BLaER1 (cell line): ENCODE data around the gene ELOF1.
A peak's percentile ranks its signal among the peaks of the same experiment; 100 is the strongest.

Source experiments
- H3K27ac ChIP-seq: shearing (Covaris generic); formaldehyde crosslinking; 2 replicates; pipeline ENCODE4 v1.8.1; 2022
- H3K27me3 ChIP-seq: shearing (Covaris generic); formaldehyde crosslinking; 2 replicates; pipeline ENCODE4 v1.8.1; 2022
- H3K36me3 ChIP-seq: shearing (Covaris generic); formaldehyde crosslinking; 2 replicates; pipeline ENCODE4 v1.8.1; 2022
- H3K4me1 ChIP-seq: shearing (Covaris generic); formaldehyde crosslinking; 2 replicates; pipeline ENCODE4 v1.8.1; 2022
- H3K4me2 ChIP-seq: shearing (Covaris generic); formaldehyde crosslinking; 2 replicates; pipeline ENCODE4 v1.8.1; 2022
- H3K4me3 ChIP-seq: shearing (Covaris generic); formaldehyde crosslinking; 2 replicates; pipeline ENCODE4 v1.8.1; 2022
- H3K9ac ChIP-seq: shearing (Covaris generic); formaldehyde crosslinking; 2 replicates; pipeline ENCODE4 v1.8.1; 2022
- H3K9me3 ChIP-seq: shearing (Covaris generic); formaldehyde crosslinking; 2 replicates; pipeline ENCODE4 v1.8.1; 2022
- H4K20me1 ChIP-seq: shearing (Covaris generic); formaldehyde crosslinking; 2 replicates; pipeline ENCODE4 v1.8.1; 2022
- Cebpa-rat ChIP-seq: shearing (Covaris generic); IDR thresholded peaks from 2 replicates; pipeline ENCODE4 v1.8.1; 2022

The ELOF1 gene

DNA sequence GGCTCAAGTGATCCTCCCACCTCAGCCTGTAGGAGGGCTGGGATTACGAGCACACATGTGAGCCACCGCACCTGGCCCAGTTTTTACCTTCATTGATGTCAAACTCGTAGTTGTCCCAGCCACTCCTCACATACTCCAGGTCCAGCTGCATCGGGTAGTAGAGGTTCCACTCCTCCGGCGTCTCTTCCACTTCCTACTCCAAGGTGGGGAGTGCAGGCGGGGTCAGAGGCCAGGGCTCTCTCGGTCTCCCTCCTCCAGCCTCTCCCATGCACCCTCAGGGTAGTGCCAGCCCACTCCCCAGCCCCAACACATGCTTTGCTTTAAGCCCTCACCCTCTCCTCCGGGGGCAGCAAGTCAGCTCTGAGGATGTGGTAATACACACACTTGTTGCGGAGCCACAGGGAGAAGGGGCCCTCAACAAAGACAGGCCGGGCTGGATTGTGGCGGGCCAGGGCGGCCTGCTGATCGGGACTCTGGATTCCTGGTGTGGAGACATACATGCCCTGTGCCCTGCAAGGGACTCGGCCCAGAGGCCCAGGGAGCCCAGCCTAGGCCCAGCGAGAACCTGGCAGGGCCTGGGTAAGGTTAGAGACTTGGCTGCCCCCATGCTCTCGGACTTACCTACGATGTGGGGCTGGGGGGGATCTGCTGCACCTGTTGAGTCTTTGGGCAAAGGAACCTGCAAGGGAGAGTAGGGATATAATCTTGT, 51.5 kb downstream of the ELOF1 start:
- peaks cover 24% of the 10 kb centered on the region for H3K4me1 ChIP-seq
- no peaks in the 10 kb centered on the region for H3K9me3 ChIP-seq
- H3K36me3 ChIP-seq = peaks cover 38% of the 10 kb centered on the region
- H3K4me2 ChIP-seq = no peak overlapping the region
- no peaks in the 10 kb centered on the region for H3K27me3 ChIP-seq
- no peak overlapping the region for H3K4me3 ChIP-seq
- no peak overlapping the region for H3K27ac ChIP-seq
- H4K20me1 ChIP-seq = no peaks in the 10 kb centered on the region; the same call in 1 of the 2 replicates
- no peak for TF ChIP-seq Cebpa-rat
- no peak overlapping the region for H3K9ac ChIP-seq

DNA sequence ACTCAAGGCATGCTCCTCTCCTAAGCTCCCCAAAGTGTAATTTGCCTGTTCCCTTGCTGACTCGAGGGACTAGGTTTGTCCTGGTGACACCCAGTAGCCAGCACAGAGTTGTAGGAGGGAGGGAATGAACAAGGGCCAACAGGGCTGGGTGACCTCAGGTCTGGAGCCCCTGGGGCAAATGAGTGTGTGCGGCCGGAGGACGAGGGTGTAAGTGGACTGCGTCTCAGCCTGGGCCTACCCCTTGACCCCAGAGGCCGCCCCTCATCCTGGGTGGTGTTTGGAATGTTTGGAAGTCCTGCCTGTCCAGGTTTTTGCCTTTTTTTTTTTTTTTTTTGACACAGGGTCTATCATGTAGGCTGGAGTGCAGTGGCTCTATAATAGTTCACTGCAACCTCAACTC, 52.1 kb downstream of the ELOF1 start:
- no peaks in the 10 kb centered on the region for H3K27me3 ChIP-seq
- H3K36me3 ChIP-seq = peaks cover 33% of the 10 kb centered on the region
- no peak overlapping the region for H3K9ac ChIP-seq
- no peaks in the 10 kb centered on the region for H3K9me3 ChIP-seq
- H3K4me2 ChIP-seq = peak overlapping the region; percentile 85
- H3K4me3 ChIP-seq = no peak overlapping the region
- no peak overlapping the region for H3K27ac ChIP-seq
- H4K20me1 ChIP-seq = no peaks in the 10 kb centered on the region; the same call in 1 of the 2 replicates
- peaks cover 24% of the 10 kb centered on the region for H3K4me1 ChIP-seq
- no peak for TF ChIP-seq Cebpa-rat

DNA sequence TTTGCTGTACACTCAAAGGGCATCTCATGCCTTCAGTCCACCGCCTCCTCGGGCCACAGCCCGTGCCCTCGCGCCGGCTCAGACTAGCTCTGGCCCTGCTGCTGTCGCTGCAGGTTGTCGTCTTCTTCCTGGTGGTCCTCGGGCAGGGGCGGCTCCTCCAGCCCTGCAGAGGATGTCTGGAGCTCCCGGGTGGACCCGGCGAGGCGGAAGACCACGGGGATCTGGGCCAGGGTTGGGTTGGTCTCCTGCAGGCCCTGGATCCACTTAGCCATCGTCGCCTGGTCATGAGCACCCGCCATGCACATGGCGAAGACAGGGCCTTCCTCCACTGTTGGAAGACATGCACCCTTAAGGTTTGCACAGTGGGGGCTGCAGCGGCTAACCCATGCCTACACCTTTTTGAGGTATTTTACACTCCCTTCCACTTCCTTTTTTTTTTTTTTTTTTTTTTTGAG, 52.9 kb downstream of the ELOF1 start:
- Histone ChIP-seq H3K4me3 (peak overlapping the region; percentile 92), H3K27me3 (no peaks in the 10 kb centered on the region), H3K9me3 (no peaks in the 10 kb centered on the region), H3K9ac (peak overlapping the region; percentile 90), H3K4me1 (peaks cover 24% of the 10 kb centered on the region), H3K27ac (peak overlapping the region; percentile 91), H3K4me2 (peak overlapping the region; percentile 85), H3K36me3 (peaks cover 33% of the 10 kb centered on the region), H4K20me1 (no peaks in the 10 kb centered on the region; the same call in 1 of the 2 replicates)
- no peak for TF ChIP-seq Cebpa-rat

DNA sequence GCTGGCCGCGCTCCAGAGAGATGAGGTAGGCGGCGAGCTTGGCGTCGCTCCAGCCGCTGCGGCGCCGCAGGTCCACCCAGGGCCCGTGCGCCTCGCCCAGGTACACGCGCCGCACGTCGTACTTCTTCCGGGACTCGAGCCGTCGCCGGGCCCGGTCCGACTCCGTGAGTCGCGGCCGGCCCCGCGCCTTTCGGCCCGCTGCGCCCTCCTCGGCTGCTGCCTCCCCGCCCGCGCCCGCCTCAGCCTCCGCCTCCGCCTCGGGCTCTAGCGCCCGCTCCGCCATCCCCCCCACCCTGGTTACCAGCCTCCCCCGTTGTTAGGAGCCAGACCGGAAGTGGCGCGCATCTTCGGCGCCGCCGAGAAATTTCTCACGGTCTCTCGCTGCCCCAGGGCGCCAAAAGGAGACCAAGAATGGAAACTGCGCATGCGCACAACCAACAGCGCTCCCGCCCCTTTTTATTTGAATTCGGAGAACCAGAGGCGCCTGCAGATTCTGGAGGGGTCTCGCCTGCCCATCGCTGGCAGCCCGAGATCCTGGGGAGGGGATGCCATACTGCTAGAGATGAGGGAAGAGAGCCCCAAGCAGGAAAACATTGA, 53.4 kb downstream of the ELOF1 start, which contains the start of gene ZNF653:
ZNF653 (minus strand) TSS at position 336 of the 597 bp plus-strand sequence; CDS start at position 283, 53 bp downstream.
- Histone ChIP-seq H3K27ac (peak within 1 kb of the TSS; percentile 91), H3K9ac (peak within 1 kb of the TSS; percentile 90)
- no peak for TF ChIP-seq Cebpa-rat

DNA sequence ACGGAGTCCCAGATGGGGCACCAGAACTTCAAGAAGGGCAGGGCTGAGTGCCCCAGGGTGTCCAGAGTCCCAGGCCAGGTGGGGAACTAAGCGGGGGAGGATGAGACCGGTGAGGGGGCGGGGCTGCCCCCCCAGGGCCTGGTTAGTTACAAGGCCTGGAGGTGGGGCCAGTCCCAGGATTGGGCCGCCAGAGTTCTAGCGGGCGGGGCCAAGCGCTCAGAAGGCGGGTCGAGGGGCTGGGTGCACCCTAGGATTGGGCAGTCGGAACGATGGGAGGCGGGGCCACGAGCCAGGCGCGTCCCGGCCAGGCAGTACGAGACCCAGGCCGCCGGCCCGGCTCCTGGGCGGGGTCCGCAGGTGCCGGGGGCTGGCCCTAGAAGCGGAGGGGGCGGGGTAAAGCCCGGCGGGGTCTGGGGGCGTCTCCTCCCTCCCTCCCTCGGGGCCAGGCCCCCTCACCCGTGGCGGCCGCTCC, 54.0 kb downstream of the ELOF1 start:
- peak overlapping the region; percentile 91 for H3K27ac ChIP-seq
- H3K4me2 ChIP-seq = peak overlapping the region; percentile 85
- H3K9ac ChIP-seq = peak overlapping the region; percentile 90

More for the DNA sequence above, 53.4 kb downstream of the ELOF1 start, which contains the start of gene ZNF653:
- H3K4me3 ChIP-seq = peak within 1 kb of the TSS; percentile 92
- no peaks in the 10 kb centered on the region for H3K9me3 ChIP-seq
- H3K36me3 ChIP-seq = peaks cover 33% of the 10 kb centered on the region; the same call in 1 of the 2 replicates
- peaks cover 24% of the 10 kb centered on the region for H3K4me1 ChIP-seq
- no peaks in the 10 kb centered on the region for H3K27me3 ChIP-seq
- H4K20me1 ChIP-seq = no peaks in the 10 kb centered on the region; the same call in 1 of the 2 replicates
- peak within 1 kb of the TSS; percentile 85 for H3K4me2 ChIP-seq

DNA sequence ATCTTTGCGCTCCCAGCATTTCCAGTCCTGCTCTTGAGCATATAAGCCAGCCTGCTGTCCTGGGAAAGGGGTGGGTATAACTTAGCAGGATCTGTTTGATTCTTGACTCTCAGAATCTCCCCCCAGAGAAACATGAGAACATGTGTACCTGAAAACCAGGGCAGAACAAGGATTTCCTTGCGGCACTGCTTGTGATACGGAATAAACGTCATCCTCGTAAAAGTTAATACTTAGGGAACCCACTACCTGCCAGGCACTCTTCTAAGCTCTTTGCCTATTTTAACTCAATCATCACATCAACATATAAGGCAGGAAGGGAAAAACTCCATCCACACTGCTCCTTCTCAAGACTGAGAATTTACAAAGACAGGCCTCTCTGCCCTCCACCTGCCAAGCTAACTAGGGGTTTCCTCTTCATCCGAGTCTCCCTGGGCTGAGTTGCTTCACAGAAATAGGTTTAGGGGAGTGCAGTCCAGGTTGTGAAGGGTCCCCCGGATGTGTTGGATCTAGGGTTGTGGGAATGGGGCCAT, 54.5 kb downstream of the ELOF1 start:
- H3K9ac ChIP-seq = peak overlapping the region; percentile 90; the same call in 1 of the 2 replicates

More for the DNA sequence above, 54.0 kb downstream of the ELOF1 start:
- Histone ChIP-seq H3K4me3 (peak overlapping the region; percentile 92), H4K20me1 (no peaks in the 10 kb centered on the region; the same call in 1 of the 2 replicates), H3K4me1 (peaks cover 24% of the 10 kb centered on the region), H3K27me3 (no peaks in the 10 kb centered on the region), H3K9me3 (no peaks in the 10 kb centered on the region), H3K36me3 (peaks cover 32% of the 10 kb centered on the region; the same call in 1 of the 2 replicates)
- no peak for TF ChIP-seq Cebpa-rat

More for the DNA sequence above, 54.5 kb downstream of the ELOF1 start:
- H3K9me3 ChIP-seq = no peaks in the 10 kb centered on the region
- H4K20me1 ChIP-seq = no peaks in the 10 kb centered on the region; the same call in 1 of the 2 replicates
- H3K4me1 ChIP-seq = peaks cover 24% of the 10 kb centered on the region
- peak overlapping the region; percentile 85 for H3K4me2 ChIP-seq
- H3K27ac ChIP-seq = no peak overlapping the region
- peak overlapping the region; percentile 92 for H3K4me3 ChIP-seq
- peaks cover 29% of the 10 kb centered on the region; the same call in 1 of the 2 replicates for H3K36me3 ChIP-seq
- H3K27me3 ChIP-seq = no peaks in the 10 kb centered on the region
- no peak for TF ChIP-seq Cebpa-rat
